Gastroesophageal sphincter (tissue), 4 donors: ENCODE results near the gene DEPDC5. TPM values are rescaled to one million over a fixed set of nuclear protein-coding genes. Genes with fewer than 3 reads are reported as not detected.

ENCODE experiments used
- ATAC-seq: fragments of 150-250 bp; one replicate; pipeline ENCODE4 v1.9.1; 2016; ENCODE audit warnings: mild to moderate bottlenecking, moderate library complexity
- H3K27ac ChIP-seq, 4 donors: fragments of 200-600 bp; sonication (generic) in 3 of 4; 1 replicate in 3 of 4; 2 replicates in 1 of 4; pipeline ENCODE4 v1.5.1; 2016 to 2019
- H3K27me3 ChIP-seq: fragments of 200-600 bp; sonication (generic); one replicate; pipeline ENCODE4 v1.5.1; 2019
- H3K36me3 ChIP-seq, 2 donors: fragments of 200-600 bp; sonication (generic); one replicate each; pipeline ENCODE4 v1.5.1; 2019; ENCODE audit warnings: control low read depth in 1 of 2
- H3K4me1 ChIP-seq, 3 donors: fragments of 200-600 bp; sonication (generic); 1 replicate in 2 of 3; 2 replicates in 1 of 3; pipeline ENCODE4 v1.5.1; 2016 to 2019; ENCODE audit warnings: control low read depth in 2 of 3
- H3K4me3 ChIP-seq, 2 donors: fragments of 200-600 bp; sonication (generic); one replicate each; pipeline ENCODE4 v1.5.1; 2019; ENCODE audit warnings: mild to moderate bottlenecking in 1 of 2, moderate library complexity in 1 of 2
- H3K9me3 ChIP-seq, 3 donors: fragments of 200-600 bp; sonication (generic); one replicate each; pipeline ENCODE4 v1.5.1; 2017 to 2019; ENCODE audit warnings: control low read depth in 2 of 3
- EP300 ChIP-seq: sonication (generic); formaldehyde crosslinking; IDR thresholded peaks from one replicate; pipeline ENCODE4 v1.6.1; 2017; ENCODE audit warnings: antibody characterized with exemption, mild to moderate bottlenecking
- POLR2A ChIP-seq, 2 donors: fragments of 450-650 bp; IDR thresholded peaks; one replicate each; pipeline ENCODE4 v1.6.1; 2017; ENCODE audit warnings: antibody characterized with exemption in 2 of 2, mild to moderate bottlenecking in 2 of 2, moderate library complexity in 1 of 2
- POLR2AphosphoS5 ChIP-seq: sonication (generic); formaldehyde crosslinking; IDR thresholded peaks from one replicate; pipeline ENCODE4 v1.6.1; 2017; ENCODE audit warnings: antibody characterized with exemption
- WGBS, 2 donors: methylation state at CpG; one replicate each; pipeline ENCODE4 v1.1.5; 2018; ENCODE audit warnings: low coverage in 1 of 2; 5-methylcytosine and 5-hydroxymethylcytosine counted together
- total RNA-seq, 4 donors: library from RNA; depleted of rRNA; stranded (reverse); fragments of >200 nt; gene quantifications; one replicate each; pipeline ENCODE4 v1.1.0, GENCODE V29; 2016
- TF ChIP-seq, protein P1 (sequence below), 4 experiments: fragments of 200-600 bp in 2 of 4; fragments of 450-650 bp in 2 of 4; sonication (generic) in 1 of 4; IDR thresholded peaks; one replicate each; pipeline ENCODE4 v1.5.1; 2017 to 2019; ENCODE audit warnings: antibody characterized with exemption in 4 of 4, mild to moderate bottlenecking in 2 of 4, moderate library complexity in 2 of 4

DEPDC5 gene
- total RNA-seq, 4 donors from 2014 or later = 10.5 to 27.9 (median 16.0) TPM

DNA sequence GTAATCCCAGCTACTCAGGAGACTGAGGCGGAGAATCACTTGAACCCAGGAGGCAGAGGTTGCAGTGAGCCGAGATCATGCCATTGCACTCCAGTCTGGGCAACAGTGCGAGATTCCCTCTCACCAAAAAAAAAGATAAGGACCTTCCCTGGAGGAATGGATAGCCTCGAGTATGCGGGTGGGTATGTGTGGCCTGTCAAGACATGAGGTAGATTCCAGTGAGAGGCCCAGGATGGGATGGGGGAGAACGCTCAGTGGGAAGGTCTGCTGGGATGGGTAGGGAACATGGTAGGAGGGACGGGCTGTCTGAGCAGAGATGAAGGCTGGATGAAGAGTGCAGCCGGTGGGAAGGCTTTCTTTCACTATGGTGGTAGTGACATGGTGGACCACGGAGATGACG lies 151.5 kb downstream of the DEPDC5 start:
- H3K36me3 ChIP-seq = peaks cover 0 to 87% of the 10 kb centered on the region in 2 donors

DNA sequence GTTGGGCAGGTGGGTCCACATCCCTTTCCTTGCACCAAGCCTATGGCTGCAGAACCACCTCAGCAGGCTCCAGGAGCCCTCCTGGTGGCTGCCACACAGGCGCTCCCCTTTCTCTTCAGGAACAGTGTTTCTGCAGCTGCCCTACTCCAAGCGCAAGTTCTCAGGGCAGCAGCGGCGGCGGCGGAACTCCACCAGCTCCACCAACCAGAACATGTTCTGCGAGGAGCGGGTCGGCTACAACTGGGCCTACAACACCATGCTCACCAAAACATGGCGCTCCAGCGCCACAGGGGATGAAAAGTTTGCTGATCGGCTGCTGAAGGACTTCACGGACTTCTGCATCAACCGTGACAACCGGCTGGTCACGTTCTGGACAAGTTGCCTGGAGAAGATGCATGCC lies 152.3 kb downstream of the DEPDC5 start:
- Histone ChIP-seq H3K9me3 (no peaks in the 10 kb centered on the region), H3K36me3 (peaks cover 0 to 89% of the 10 kb centered on the region in 2 donors), H3K4me3 (no peak overlapping the region), H3K27me3 (no peaks in the 10 kb centered on the region), H3K4me1 (no peaks in the 10 kb centered on the region), H3K27ac (no peak overlapping the region)
- no peak for TF ChIP-seq EP300
- TF ChIP-seq, protein P1, sequence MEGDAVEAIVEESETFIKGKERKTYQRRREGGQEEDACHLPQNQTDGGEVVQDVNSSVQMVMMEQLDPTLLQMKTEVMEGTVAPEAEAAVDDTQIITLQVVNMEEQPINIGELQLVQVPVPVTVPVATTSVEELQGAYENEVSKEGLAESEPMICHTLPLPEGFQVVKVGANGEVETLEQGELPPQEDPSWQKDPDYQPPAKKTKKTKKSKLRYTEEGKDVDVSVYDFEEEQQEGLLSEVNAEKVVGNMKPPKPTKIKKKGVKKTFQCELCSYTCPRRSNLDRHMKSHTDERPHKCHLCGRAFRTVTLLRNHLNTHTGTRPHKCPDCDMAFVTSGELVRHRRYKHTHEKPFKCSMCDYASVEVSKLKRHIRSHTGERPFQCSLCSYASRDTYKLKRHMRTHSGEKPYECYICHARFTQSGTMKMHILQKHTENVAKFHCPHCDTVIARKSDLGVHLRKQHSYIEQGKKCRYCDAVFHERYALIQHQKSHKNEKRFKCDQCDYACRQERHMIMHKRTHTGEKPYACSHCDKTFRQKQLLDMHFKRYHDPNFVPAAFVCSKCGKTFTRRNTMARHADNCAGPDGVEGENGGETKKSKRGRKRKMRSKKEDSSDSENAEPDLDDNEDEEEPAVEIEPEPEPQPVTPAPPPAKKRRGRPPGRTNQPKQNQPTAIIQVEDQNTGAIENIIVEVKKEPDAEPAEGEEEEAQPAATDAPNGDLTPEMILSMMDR (IDR thresholded peaks at IDR 0.05) = no peak
- TF ChIP-seq POLR2A (IDR thresholded peaks at IDR 0.05) = no peak
- TF ChIP-seq POLR2AphosphoS5 = no peak
- 93% methylated on average over 3 of the region's 16 CpGs; no CpG with 5 or more reads in 1 of the 2 donors for WGBS, 2 donors
- no peak for ATAC-seq

More for the DNA sequence above, 151.5 kb downstream of the DEPDC5 start:
- TF ChIP-seq, protein P1 (IDR thresholded peaks at IDR 0.05) = no peak
- TF ChIP-seq POLR2A (IDR thresholded peaks at IDR 0.05) = no peak
- TF ChIP-seq POLR2AphosphoS5 = no peak
- no peak for TF ChIP-seq EP300
- no peak for ATAC-seq
- Histone ChIP-seq H3K9me3 (no peaks in the 10 kb centered on the region), H3K4me3 (no peak overlapping the region), H3K27ac (no peak overlapping the region), H3K4me1 (no peaks in the 10 kb centered on the region), H3K27me3 (no peaks in the 10 kb centered on the region)
- 85 to 94% methylated on average over 6 to 8 of the region's 10 CpGs for WGBS, 2 donors

DNA sequence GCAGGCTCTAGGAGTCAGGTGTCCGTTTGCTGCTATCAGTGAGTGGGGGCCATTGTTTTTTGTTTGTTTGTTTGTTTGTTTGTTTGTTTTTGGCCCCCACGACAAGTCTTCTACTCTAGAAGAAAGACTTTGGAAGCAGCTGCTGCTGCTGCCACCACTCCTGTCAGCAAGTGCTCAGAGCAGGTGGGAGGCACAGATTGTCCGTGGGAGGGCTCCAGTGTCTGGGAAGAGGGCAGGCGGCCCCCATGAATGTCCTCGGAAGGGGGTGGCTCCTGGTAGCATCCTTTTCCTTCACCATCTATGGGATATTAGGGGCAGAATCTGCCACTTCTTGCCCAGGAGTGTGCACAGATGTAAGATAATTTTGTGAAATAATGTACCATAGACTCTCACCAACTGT lies 152.8 kb downstream of the DEPDC5 start:
- no peak for TF ChIP-seq POLR2A (IDR thresholded peaks at IDR 0.05)
- no peaks in the 10 kb centered on the region for H3K27me3 ChIP-seq
- H3K36me3 ChIP-seq = peaks cover 0 to 88% of the 10 kb centered on the region in 2 donors
- no peak overlapping the region for H3K27ac ChIP-seq
- no peaks in the 10 kb centered on the region for H3K4me1 ChIP-seq
- WGBS, 2 donors = 68 to 73% methylated on average over 2 to 3 of the region's 5 CpGs
- no peaks in the 10 kb centered on the region for H3K9me3 ChIP-seq
- no peak for ATAC-seq
- H3K4me3 ChIP-seq = no peak overlapping the region

DNA sequence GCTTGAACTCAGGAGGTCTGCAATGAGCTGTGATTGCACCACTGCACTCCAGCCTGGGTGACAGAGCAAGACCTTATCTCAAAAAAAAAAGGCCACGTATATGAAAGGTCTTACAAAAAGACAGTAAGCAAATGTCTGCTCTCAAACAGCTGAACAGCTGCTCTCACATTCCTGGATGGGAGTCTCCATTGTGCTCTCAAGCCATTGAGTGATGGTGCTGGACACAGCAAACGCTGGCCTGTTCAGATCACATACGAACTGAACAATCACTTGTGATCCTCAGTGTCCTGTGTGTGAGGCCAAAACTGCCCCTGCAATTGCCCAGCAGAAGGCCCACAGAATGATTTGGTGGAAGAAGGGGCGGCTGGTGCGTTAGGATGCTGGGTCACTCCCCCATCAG lies 156.2 kb downstream of the DEPDC5 start:
- Histone ChIP-seq H3K4me1 (no peaks in the 10 kb centered on the region), H3K27ac (no peak overlapping the region), H3K27me3 (no peaks in the 10 kb centered on the region), H3K36me3 (peaks cover 0 to 63% of the 10 kb centered on the region in 2 donors), H3K4me3 (no peak overlapping the region), H3K9me3 (no peaks in the 10 kb centered on the region)
- WGBS, 2 donors = 43 to 87% methylated on average over 1 to 5 of the region's 5 CpGs
- TF ChIP-seq, protein P1 (IDR thresholded peaks at IDR 0.05) = no peak
- TF ChIP-seq POLR2AphosphoS5 (no peak), POLR2A (IDR thresholded peaks at IDR 0.05) (no peak), EP300 (no peak)
- ATAC-seq = no peak

DNA sequence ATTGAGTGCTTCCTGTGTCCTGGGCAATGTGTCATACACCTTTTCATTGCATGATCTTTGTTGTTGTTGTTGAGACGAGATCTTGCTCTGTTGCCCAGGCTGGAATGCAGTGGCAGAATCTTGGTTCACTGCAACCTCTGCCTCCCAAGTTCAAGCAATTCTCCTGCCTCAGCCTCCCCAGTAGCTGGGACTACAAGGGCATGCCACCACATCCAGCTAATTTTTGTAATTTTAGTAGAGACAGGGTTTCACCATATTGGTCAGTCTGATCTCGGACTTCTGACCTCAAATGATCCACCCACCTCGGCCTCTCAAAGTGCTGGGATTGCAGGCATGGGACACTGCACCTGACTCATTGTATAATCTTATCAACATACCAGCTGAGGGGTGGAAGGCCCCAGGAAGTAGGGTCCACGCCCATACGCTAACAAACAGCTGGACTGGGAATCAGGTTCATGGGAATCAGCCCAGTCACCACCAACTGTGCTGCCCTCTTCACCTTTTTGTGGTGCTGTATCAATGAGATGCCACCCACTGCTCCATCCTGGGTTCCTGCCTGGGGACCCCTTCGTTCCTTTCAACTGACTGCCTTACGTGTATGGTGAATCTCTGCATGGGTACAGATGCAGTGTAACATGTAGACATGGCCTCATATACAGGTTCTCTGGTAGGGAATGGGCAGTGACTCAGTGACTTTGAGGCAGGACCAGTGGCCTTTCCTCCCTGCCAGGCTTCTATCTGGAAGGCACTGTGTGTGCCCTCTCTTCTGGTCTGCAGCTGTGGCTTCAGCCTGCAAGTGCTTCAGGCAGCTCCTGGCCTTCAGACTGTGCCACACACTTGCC lies 158.0 kb downstream of the DEPDC5 start:
- ATAC-seq = no peak
- Histone ChIP-seq H3K27me3 (no peaks in the 10 kb centered on the region), H3K36me3 (peaks cover 0 to 45% of the 10 kb centered on the region in 2 donors), H3K27ac (no peak overlapping the region), H3K9me3 (no peaks in the 10 kb centered on the region), H3K4me3 (no peak overlapping the region), H3K4me1 (no peaks in the 10 kb centered on the region)
- 91 to 100% methylated on average over 1 to 3 of the region's 7 CpGs for WGBS, 2 donors
- TF ChIP-seq POLR2AphosphoS5 (no peak), POLR2A (IDR thresholded peaks at IDR 0.05) (no peak), EP300 (no peak)
- TF ChIP-seq, protein P1 (IDR thresholded peaks at IDR 0.05) = no peak
